HepG2 (cell line): Measurements from ENCODE around the gene METTL26. TPM values are rescaled to one million over a fixed set of nuclear protein-coding genes. Genes with fewer than 3 reads are reported as not detected.
A peak's percentile ranks its signal among the peaks of the same experiment; 100 is the strongest.

ENCODE experiments used
- ARNT2 ChIP-seq: sonication (generic); formaldehyde crosslinking; IDR thresholded peaks from 2 replicates; pipeline ENCODE4 v1.8.0; 2022; ENCODE audit warnings: mild to moderate bottlenecking, low read depth, missing genetic modification reagents, moderate library complexity
- BORCS8-MEF2B ChIP-seq: sonication (generic); formaldehyde crosslinking; IDR thresholded peaks from 2 replicates; pipeline ENCODE4 v1.8.0; 2022; ENCODE audit warnings: mild to moderate bottlenecking, missing genetic modification reagents
- ESRRA ChIP-seq: sonication (generic); formaldehyde crosslinking; IDR thresholded peaks from 2 replicates; pipeline ENCODE4 v1.5.1; 2020; ENCODE audit warnings: mild to moderate bottlenecking, low read depth, missing genetic modification reagents
- HNF1B ChIP-seq: sonication (generic); formaldehyde crosslinking; IDR thresholded peaks from 2 replicates; pipeline ENCODE4 v1.5.1; 2020; ENCODE audit warnings: mild to moderate bottlenecking, moderate library complexity, missing genetic modification reagents
- HOXA7 ChIP-seq: sonication (generic); formaldehyde crosslinking; IDR thresholded peaks from 2 replicates; pipeline ENCODE4 v1.8.1; 2022; ENCODE audit warnings: mild to moderate bottlenecking, missing genetic modification reagents, moderate library complexity
- MAFF ChIP-seq: IDR thresholded peaks from 2 replicates; pipeline ENCODE4 v1.6.1; 2011; ENCODE audit warnings: low read depth, low read length, improper control_type of control experiment
- NR3C1 ChIP-seq: sonication (generic); formaldehyde crosslinking; IDR thresholded peaks from 2 replicates; pipeline ENCODE4 v1.4.0; 2020; ENCODE audit warnings: missing genetic modification reagents
- RFX1 ChIP-seq: fragments of 450-650 bp; IDR thresholded peaks from 2 replicates; pipeline ENCODE4 v1.6.1; 2017
- TBP ChIP-seq: sonication (generic); formaldehyde crosslinking; IDR thresholded peaks from 2 replicates; pipeline ENCODE4 v1.5.0; 2020; ENCODE audit warnings: missing genetic modification reagents
- THRA ChIP-seq: sonication (generic); formaldehyde crosslinking; IDR thresholded peaks from 2 replicates; pipeline ENCODE4 v1.4.0; 2020; ENCODE audit warnings: missing genetic modification reagents, borderline replicate concordance
- TRIM24 ChIP-seq: sonication (generic); formaldehyde crosslinking; IDR thresholded peaks from 2 replicates; pipeline ENCODE4 v1.8.0; 2022; ENCODE audit warnings: mild to moderate bottlenecking, missing genetic modification reagents
- ZHX2 ChIP-seq, 2 experiments: sonication (generic) in 1 of 2; formaldehyde crosslinking in 1 of 2; IDR thresholded peaks; 2 replicates each; pipeline versions ENCODE4 v1.6.1 to v1.9.0; 2014 to 2022; ENCODE audit warnings: antibody characterized with exemption in 1 of 2, borderline replicate concordance in 1 of 2, inconsistent platforms in 1 of 2, low read depth in 1 of 2, missing genetic modification reagents in 1 of 2
- ZNF24 ChIP-seq: fragments of 450-650 bp; IDR thresholded peaks from 2 replicates; pipeline ENCODE4 v1.6.1; 2017; ENCODE audit warnings: antibody characterized with exemption, mild to moderate bottlenecking
- ZNF484 ChIP-seq: sonication (generic); formaldehyde crosslinking; IDR thresholded peaks from 2 replicates; pipeline ENCODE4 v1.5.1; 2020; ENCODE audit warnings: mild to moderate bottlenecking, low read depth, missing genetic modification reagents, borderline replicate concordance
- ZNF546 ChIP-seq: sonication (generic); formaldehyde crosslinking; conservative IDR thresholded peaks from 2 replicates; pipeline ENCODE4 v1.8.1; 2023; ENCODE audit warnings: mild to moderate bottlenecking, missing genetic modification reagents
- ZNF570 ChIP-seq: sonication (generic); formaldehyde crosslinking; IDR thresholded peaks from 2 replicates; pipeline ENCODE4 v1.4.0; 2020; ENCODE audit warnings: mild to moderate bottlenecking, missing genetic modification reagents, borderline replicate concordance
- ZNF749 ChIP-seq: sonication (generic); formaldehyde crosslinking; IDR thresholded peaks from 2 replicates; pipeline ENCODE4 v1.8.0; 2022; ENCODE audit warnings: mild to moderate bottlenecking, missing genetic modification reagents, moderate library complexity, borderline replicate concordance
- ZNF839 ChIP-seq: sonication (generic); formaldehyde crosslinking; IDR thresholded peaks from 2 replicates; pipeline ENCODE4 v1.4.0; 2020; ENCODE audit warnings: missing genetic modification reagents, mild to moderate bottlenecking, borderline replicate concordance
- polyA plus RNA-seq, 8 experiments: library from polyadenylated mRNA; depleted of rRNA in 3 of 8; stranded (reverse) in 7 of 8; unstranded in 1 of 8; fragments of >200 nt; fragmentation: Illumina TruSeq in 4 of 8; extraction: Trizol in 4 of 8; gene quantifications; 2 replicates each; pipeline versions ENCODE4 v1.2.1 to v1.2.3, GENCODE V29; 2011 to 2016; ENCODE audit warnings: low read depth in 4 of 8, missing spikeins in 1 of 8, mixed read lengths in 1 of 8; ENCODE audit not compliant: insufficient read depth in 1 of 8
- total RNA-seq, 5 experiments: library from RNA; depleted of rRNA; stranded (reverse); fragments of >200 nt; fragmentation: Illumina TruSeq; extraction: Trizol; gene quantifications; 2 replicates each; pipeline ENCODE4 v1.2.3, GENCODE V29; 2016; ENCODE audit warnings: low read depth in 1 of 5

Gene METTL26
- total and polyA plus RNA-seq, 2 of the 13 experiments (the other 11 are each of a cell fraction or from before 2014, with no cell fraction given), result 65.5 to 70.1 TPM

GRCh38 chr16:648781-649589 is 12.9 kb upstream of the METTL26 start, which contains the start of gene WDR90 (continued):
- no peak for TF ChIP-seq HNF1B (CRISPR knock-in tag)
- TF ChIP-seq BORCS8-MEF2B (CRISPR knock-in tag), result peak; percentile 93
- no peak for TF ChIP-seq ZNF570 (CRISPR knock-in tag)
- TF ChIP-seq ARNT2 (CRISPR knock-in tag), result peak; percentile 92
- TF ChIP-seq RFX1, result peak; percentile 93
- TF ChIP-seq NR3C1 (CRISPR knock-in tag), result no peak
- no peak for TF ChIP-seq HOXA7 (CRISPR knock-in tag)
- TF ChIP-seq THRA (CRISPR knock-in tag), result no peak
- peak; percentile 48 for TF ChIP-seq ESRRA
- TF ChIP-seq TBP (CRISPR knock-in tag), result no peak
- no peak for TF ChIP-seq ZNF839 (CRISPR knock-in tag)
- no peak for TF ChIP-seq ZNF24
- no peak for TF ChIP-seq MAFF
- TF ChIP-seq TRIM24 (CRISPR knock-in tag), result no peak
- TF ChIP-seq ZHX2 (IDR thresholded peaks at IDR 0.05; ENCODE audit: low read depth), result peak; percentile 83
- peak; percentile 62; the same call in 1 of the 2 replicates for TF ChIP-seq ZHX2 (CRISPR knock-in tag; IDR thresholded peaks at IDR 0.05; ENCODE audit: borderline replicate concordance)
- 0 out of 2 replicates have a peak, but pooled peaks have one; percentile 85 for TF ChIP-seq ZNF546 (CRISPR knock-in tag)
- no peak for TF ChIP-seq ZNF749 (CRISPR knock-in tag)
- TF ChIP-seq ZNF484 (CRISPR knock-in tag), result no peak
